CD4-positive, alpha-beta T cell treated with Interleukin-4 for 4 hours (primary cell): ENCODE results near the gene COMMD10.

Source experiments
- DNase-seq: peaks from one replicate; pipeline ENCODE4 v3.0.0-alpha.2; 2020

COMMD10 gene

GRCh38 chr5:116229131-116229689 is 144.4 kb downstream of the COMMD10 start:
- DNase-seq = no peak

DNA sequence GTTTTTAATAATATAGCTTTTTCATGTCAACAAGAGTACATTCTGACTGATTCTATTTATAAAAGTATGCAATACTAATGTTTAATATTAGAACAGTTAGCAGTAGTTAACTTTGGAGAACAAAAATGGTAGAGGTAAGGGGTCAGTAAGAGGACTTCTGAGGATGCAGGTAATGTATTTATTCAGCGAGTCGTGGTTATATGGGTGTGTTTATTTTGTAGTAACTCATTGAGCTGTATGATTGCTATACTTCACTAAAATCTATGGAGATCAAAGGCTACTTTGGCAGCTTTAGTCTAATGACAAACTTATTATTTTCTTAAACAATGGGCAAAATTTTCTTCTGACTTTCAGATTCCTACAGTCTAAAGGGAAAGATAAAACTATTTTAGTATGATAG is 146.5 kb downstream of the COMMD10 start:
- no peak for DNase-seq

DNA sequence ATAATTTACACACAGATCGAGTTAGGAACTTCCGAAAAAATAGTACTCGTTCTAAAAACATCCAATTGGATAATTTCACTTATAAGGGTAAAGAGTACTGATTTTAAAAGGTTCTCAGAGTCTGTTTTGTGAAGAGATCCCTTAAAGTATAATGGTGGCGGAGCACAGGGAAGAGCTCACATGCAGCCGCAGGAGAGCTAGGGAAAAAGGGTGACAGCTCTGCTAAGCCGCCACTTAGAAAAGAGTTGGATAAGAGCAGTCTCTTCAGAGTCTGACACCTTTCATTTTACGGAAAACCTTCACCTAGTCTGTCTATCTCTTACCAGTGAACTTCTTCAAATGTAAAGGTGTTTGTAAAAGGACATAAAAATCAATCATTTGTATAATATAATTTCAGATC is 149.9 kb downstream of the COMMD10 start:
- no peak for DNase-seq

DNA sequence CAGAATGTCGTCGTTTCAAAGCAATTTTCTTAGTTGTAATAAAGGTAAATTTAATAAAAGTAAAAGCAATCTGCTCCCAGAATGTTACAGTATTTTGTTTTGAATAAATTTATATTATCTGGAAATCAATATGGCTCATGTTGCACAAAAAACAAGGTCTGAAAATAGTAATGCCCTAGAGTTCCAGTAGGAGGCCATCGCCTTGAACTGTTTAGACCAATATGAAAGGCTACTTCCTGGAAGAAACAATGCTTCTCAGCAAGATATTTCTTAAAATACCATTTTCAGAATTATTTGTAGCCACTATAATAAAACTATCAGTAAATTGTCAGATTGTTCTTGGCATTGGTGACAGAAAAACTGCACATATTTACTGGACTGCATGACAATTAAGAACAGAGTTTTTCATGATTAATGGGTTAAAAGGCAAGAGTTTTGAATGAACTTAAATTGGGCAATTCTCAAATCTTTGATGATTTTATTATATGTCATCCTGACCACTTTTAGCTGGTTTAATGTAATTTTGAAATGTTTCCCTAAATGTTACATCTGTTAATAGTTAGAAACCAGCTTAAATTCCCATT is 153.2 kb downstream of the COMMD10 start:
- DNase-seq = no peak

GRCh38 chr5:116242343-116242742 is 157.5 kb downstream of the COMMD10 start:
- no peak for DNase-seq

GRCh38 chr5:116248432-116248831 is 163.6 kb downstream of the COMMD10 start:
- no peak for DNase-seq

DNA sequence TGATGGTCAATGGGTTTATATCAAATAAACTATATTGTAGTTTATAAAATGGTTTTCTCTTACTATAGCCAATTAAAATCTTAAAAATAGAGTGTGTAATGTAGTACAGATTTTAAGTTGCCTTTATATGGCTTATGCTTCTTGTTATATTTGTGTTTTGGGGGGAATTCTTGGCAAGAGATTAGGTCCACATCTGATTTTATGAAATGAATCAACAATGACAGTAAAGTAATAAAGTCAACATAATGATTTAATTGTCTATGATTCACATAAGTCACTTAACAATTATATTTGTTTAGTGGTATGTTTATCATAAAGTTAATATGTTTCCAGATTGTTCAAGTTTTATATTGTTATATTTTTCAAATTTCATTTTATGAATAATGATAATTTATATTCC is 164.8 kb downstream of the COMMD10 start:
- DNase-seq = no peak

DNA sequence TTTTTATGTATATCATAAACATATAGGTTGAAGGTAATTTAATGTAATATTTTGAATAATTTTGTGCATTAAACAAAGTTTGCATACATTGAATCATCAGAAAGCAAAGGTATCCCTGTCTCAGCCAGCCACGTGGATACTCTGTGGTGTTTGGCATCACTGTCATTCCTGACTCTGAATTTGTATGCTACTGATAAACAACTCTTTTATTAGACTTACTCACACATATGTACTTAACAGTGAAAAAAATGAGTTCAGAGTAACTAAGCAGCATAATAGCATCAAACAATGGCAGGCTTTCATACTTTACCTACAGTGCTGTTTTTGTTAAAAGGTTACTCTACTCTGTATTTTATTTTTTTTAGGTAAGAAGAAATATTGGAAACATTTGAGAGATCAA is 171.9 kb downstream of the COMMD10 start:
- no peak for DNase-seq

DNA sequence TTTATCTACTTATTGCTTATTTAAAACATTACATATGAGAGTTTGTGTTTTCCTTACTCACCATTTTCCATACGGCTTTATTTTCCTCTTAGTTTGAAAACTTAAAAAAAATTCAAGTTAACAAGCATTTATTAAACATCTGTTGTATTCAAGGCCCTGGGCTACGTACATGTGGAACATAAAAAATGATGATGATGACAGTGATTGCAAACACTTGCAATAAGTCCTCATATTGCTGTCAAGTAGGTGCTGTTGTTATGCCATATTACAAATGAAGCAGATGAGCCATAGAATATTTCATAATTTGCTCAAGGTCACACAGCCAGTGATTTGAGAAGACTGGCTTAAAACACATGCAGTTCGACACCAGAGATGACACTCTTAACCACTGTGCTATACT is 180.6 kb downstream of the COMMD10 start:
- no peak for DNase-seq

- no peak for DNase-seq
Measured at GRCh38 chr5:116271446-116272025, 186.7 kb downstream of the COMMD10 start.

- DNase-seq = no peak
Measured at GRCh38 chr5:116272281-116272941, 187.6 kb downstream of the COMMD10 start.

GRCh38 chr5:116273448-116274242 is 188.8 kb downstream of the COMMD10 start:
- DNase-seq = no peak

- DNase-seq = no peak
Measured at GRCh38 chr5:116274251-116274650, 189.4 kb downstream of the COMMD10 start.

DNA sequence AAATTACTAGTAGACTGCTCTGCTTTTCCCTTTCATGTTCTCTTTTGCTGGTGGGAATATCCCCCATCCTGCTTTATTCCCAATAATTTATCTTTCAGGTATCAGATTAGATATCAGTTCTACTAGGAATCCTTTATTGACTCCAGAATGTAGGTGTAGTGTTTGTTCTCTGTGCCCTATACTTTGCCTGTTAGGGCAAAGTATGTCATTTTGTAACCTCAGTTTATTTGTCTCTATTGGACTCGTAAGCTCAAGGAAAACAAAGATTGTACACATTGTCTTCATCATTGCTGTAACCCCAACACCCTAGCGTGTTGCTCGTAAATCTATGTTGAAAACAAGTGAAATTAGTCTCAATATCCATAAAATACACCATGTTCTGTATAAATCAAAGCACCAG is 190.5 kb downstream of the COMMD10 start:
- DNase-seq = no peak

DNA sequence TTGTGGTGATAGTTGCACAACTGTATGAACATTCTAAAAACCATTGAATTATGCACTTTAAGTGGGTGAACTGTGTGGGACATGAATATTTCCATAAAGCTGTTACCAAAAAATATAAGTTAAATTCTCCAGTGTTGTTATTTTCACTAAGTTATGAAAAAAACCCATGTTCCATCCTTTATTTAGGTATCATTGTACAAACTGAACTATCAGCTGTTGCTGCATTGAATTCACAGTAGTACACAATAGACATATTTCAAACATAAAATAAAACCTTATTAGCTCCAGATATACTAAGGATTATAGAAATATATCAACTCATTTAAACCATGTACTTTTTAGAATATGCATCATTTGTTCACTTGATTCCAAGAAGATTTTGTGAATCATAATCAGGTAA is 192.1 kb downstream of the COMMD10 start:
- no peak for DNase-seq

GRCh38 chr5:116280149-116280803 is 195.5 kb downstream of the COMMD10 start:
- no peak for DNase-seq

DNA sequence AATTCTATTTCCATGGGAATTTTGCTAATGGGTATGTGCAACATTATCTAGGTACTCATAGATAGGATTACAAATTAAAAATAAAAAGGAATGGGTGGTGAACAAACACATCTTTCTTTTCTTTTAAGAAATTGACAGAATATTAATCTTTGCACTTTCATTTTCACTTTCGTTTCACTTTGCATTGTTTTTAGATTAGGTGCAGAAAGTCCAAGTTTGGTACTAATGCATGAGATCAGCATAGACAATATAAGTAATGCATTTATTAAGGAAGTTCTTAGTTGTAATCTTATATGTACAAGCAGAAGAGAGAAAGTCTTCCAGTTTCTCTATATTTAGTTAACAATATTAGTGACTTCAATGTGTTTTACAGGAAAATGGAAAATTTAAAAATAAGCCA is 196.5 kb downstream of the COMMD10 start:
- DNase-seq = no peak

- no peak for DNase-seq
Measured at GRCh38 chr5:116288524-116288923, 203.7 kb downstream of the COMMD10 start.

GRCh38 chr5:116289276-116289675 is 204.5 kb downstream of the COMMD10 start:
- no peak for DNase-seq

GRCh38 chr5:116291271-116291670 is 206.4 kb downstream of the COMMD10 start:
- DNase-seq = no peak

DNA sequence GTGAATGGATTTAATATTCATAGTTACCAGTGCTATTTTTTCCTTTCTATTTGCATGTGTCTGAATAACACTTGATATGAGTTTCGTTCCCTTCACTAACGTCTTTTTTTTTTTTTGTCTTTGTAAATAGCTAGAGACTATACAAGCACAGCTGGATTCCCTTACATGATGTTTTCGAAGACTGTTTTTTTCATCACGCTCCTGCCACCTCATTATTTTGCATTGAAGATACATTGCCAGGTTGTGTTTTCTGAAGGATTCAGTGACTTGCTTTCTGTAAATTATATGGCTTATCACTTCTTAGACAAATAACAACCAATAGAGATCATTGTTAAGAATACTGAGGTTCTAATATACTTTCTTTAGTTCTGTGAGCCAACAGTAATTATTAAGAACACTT is 207.5 kb downstream of the COMMD10 start:
- DNase-seq = no peak

DNA sequence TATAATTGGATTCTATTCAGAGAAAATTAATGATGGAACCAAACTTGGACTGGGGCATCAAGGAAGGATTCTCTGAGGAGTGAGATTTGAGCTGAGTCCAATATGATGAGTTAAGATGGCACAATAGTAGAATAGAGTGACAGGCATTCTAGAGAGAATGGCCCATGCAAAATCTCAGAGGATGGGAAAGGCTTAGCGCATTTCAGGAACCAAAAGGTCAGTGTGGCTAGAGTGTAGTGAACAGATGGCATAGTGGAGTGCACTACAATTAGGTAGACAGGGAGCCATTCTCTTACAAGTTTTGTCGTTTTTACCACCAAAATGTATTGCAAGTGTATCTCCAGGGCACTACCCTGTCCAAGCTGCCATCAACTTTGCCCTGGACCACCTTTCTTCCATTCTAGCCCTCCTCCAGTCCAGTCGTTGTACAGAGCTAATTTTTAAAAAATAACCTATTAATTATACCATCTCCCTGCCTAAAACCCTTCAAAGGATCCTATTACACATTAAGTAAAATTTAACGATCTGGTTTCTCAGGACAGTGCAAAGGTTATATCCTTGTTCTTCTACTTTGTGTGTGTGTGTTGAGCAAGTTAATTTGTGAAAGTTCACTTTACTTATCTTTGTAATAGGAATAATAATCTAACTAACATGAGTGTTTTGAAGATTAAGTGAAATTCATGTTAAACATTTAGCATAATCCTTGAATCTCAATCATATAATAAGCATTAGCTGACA is 211.7 kb downstream of the COMMD10 start:
- DNase-seq = no peak
